Activated CD4-positive, alpha-beta T cell treated with anti-CD3 and anti-CD28 coated beads, Interleukin-2, amount 10 ng/mL, durations not matched to agents 24 days and 14 days (primary cell): ENCODE measurements around the gene SLC39A7. TPM values are rescaled to one million over a fixed set of nuclear protein-coding genes. Genes with fewer than 3 reads are reported as not detected.
"Not testable (repeated sequence)": the region's sequence is repeated elsewhere in the genome, so short reads cannot be mapped to it uniquely, and the experiment has no call there.

Experiments used
- DNase-seq: peaks from one replicate; pipeline ENCODE4 v3.0.0; 2022
- H3K27ac Mint-ChIP-seq: one replicate; pipeline ENCODE4 v1.8.0; 2022; ENCODE audit warnings: mild to moderate bottlenecking, mixed read lengths
- H3K27me3 Mint-ChIP-seq: one replicate; pipeline ENCODE4 v1.8.0; 2022; ENCODE audit warnings: mixed read lengths
- H3K36me3 Mint-ChIP-seq: one replicate; pipeline ENCODE4 v1.8.0; 2022; ENCODE audit warnings: low read depth, mild to moderate bottlenecking, mixed read lengths
- H3K4me1 Mint-ChIP-seq: one replicate; pipeline ENCODE4 v1.8.0; 2021; ENCODE audit warnings: mixed read lengths
- H3K4me3 Mint-ChIP-seq: one replicate; pipeline ENCODE4 v1.8.0; 2022; ENCODE audit warnings: mild to moderate bottlenecking, moderate library complexity, mixed read lengths
- H3K9me3 Mint-ChIP-seq: one replicate; pipeline ENCODE4 v1.8.0; 2021; ENCODE audit warnings: mixed read lengths
- intact Hi-C: fragments of 100-400 bp; cut with micrococcal nuclease; formaldehyde crosslinking; loops from one replicate; pipeline ENCODE4 v1.15.1; 2023
- total RNA-seq: library from RNA; stranded (reverse); gene quantifications from 2 replicates; pipeline ENCODE4 v1.2.3, GENCODE V29; 2022

Gene SLC39A7
- total RNA-seq, 1 donor from 2014 or later, result 61.7 TPM

DNA sequence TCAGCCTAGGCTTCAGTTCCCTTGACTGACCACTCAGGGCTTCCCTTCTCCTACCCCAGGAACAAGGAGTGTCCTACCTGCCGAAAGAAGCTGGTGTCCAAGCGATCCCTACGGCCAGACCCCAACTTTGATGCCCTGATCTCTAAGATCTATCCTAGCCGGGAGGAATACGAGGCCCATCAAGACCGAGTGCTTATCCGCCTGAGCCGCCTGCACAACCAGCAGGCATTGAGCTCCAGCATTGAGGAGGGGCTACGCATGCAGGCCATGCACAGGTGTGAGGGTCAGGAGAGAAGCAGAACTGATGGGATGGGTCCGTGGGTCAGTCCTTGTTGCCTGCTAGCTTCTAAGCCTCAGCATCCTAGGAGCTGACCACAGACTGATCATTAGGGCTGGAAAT is 9.2 kb downstream of the SLC39A7 start:
- Mint-ChIP-seq H3K27ac (no peak overlapping the region), H3K4me1 (peaks cover 45% of the 10 kb centered on the region), H3K27me3 (peaks cover 26% of the 10 kb centered on the region), H3K9me3 (no peaks in the 10 kb centered on the region), H3K4me3 (peak overlapping the region; percentile 89), H3K36me3 (peaks cover 31% of the 10 kb centered on the region)
- no peak for DNase-seq
- intact Hi-C loops, result loop anchor here (10.0 kb wide), 2 partner anchors 1035 to 1475 kb away; partner anchors contain the start of genes AGPAT1, CLIC1 and RNF5

DNA sequence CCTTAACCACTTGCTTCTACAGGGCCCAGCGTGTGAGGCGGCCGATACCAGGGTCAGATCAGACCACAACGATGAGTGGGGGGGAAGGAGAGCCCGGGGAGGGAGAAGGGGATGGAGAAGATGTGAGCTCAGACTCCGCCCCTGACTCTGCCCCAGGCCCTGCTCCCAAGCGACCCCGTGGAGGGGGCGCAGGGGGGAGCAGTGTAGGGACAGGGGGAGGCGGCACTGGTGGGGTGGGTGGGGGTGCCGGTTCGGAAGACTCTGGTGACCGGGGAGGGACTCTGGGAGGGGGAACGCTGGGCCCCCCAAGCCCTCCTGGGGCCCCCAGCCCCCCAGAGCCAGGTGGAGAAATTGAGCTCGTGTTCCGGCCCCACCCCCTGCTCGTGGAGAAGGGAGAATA is 10.5 kb downstream of the SLC39A7 start:
- intact Hi-C loops, result no loop called here
- Mint-ChIP-seq H3K9me3 (no peaks in the 10 kb centered on the region), H3K27ac (no peak overlapping the region), H3K27me3 (peaks cover 35% of the 10 kb centered on the region), H3K36me3 (peaks cover 30% of the 10 kb centered on the region), H3K4me3 (no peak overlapping the region), H3K4me1 (peaks cover 35% of the 10 kb centered on the region)
- DNase-seq, result no peak

DNA sequence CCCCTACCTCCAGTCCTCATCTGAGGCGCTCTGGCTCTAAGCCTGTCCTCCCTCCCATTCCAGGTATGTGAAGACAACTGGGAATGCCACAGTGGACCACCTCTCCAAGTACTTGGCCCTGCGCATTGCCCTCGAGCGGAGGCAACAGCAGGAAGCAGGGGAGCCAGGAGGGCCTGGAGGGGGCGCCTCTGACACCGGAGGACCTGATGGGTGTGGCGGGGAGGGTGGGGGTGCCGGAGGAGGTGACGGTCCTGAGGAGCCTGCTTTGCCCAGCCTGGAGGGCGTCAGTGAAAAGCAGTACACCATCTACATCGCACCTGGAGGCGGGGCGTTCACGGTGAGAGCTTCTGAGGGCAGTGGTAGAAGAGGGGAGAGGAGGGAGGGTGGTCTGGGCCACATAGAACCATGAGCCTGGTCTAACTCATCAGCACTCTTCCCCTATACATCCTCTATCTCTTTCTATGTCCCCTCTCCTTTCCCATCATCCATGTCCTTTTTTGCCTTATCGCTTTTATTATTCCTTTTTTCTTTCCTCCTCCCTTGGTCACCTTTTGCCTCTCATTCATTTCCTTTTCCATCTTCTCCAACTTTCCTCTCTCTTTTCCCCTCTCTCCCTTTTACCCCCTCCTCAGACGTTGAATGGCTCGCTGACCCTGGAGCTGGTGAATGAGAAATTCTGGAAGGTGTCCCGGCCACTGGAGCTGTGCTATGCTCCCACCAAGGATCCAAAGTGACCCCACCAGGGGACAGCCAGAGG is 11.2 kb downstream of the SLC39A7 start:
- no peak for DNase-seq

DNA sequence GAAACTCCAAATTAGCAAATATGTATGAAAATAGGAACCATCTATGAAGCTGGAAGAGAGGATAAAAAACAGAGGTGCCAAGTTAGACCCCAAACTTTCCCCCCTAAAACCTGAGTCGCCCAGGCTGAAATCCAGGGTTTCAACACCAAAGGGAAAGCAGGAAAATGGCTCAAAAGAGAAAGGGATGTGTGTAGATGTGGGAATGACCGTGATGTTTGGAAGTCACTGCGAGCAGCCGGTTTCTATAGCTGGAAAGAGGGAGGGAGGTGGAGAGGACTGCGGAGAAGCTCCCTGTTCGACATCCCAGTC is 12.1 kb downstream of the SLC39A7 start:
- H3K27ac Mint-ChIP-seq, result no peak overlapping the region
- H3K27me3 Mint-ChIP-seq, result peaks cover 35% of the 10 kb centered on the region
- H3K36me3 Mint-ChIP-seq, result peaks cover 28% of the 10 kb centered on the region
- intact Hi-C loops, result no loop called here
- H3K4me3 Mint-ChIP-seq, result peak overlapping the region; percentile 59
- no peak for DNase-seq
- peaks cover 32% of the 10 kb centered on the region for H3K4me1 Mint-ChIP-seq
- H3K9me3 Mint-ChIP-seq, result no peaks in the 10 kb centered on the region

More for the DNA sequence above, 11.2 kb downstream of the SLC39A7 start:
- Mint-ChIP-seq H3K4me3 (no peak overlapping the region), H3K27ac (no peak overlapping the region), H3K9me3 (no peaks in the 10 kb centered on the region), H3K36me3 (peaks cover 28% of the 10 kb centered on the region), H3K27me3 (peaks cover 35% of the 10 kb centered on the region), H3K4me1 (peaks cover 32% of the 10 kb centered on the region)
- intact Hi-C loops, result no loop called here

DNA sequence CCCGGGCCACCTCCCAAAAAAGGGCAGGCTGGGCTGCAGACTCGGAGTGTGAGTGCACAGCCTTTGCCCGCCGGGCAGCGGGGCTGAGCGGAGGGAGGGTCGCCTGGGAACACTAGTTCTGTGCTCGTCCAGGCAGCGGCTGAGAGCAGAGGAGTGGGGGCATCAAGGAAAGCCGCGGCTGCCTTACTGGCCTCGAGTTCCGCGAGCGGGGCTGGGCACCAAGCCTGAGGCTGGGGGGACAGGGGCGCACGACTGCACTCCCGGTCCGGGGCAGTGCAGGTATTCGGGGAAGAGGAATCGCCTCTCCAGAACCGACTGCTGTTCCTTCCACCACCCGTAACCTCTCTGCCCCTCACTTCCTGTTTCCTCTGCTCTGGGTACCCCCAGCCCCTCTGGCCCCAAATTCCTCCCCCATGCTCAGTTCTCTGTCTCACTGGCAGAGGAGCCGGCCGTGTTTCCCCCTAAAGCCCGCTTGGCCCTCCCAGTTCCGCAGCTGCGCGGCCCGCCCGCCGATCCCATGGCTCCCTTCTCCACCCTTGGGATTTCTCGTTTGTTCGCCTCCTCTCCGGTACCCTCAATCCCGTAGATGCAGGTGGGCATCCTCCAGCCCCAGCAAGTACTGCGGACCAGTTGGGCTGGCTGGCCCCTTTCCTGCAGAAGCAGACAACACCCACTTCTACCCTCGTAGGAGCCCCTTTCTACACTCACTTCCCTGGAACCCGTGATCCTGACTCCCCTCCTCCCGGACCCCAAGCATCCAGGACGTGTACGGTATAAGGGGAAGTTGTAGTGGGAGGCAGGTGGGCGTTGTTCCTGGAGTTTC is 12.7 kb downstream of the SLC39A7 start:
- no peak overlapping the region for H3K27ac Mint-ChIP-seq
- peaks cover 28% of the 10 kb centered on the region for H3K36me3 Mint-ChIP-seq
- peaks cover 40% of the 10 kb centered on the region for H3K27me3 Mint-ChIP-seq
- intact Hi-C loops, result no loop called here
- H3K4me3 Mint-ChIP-seq, result peak overlapping the region; percentile 59
- H3K4me1 Mint-ChIP-seq, result peaks cover 31% of the 10 kb centered on the region
- H3K9me3 Mint-ChIP-seq, result no peaks in the 10 kb centered on the region
- DNase-seq, result no peak

DNA sequence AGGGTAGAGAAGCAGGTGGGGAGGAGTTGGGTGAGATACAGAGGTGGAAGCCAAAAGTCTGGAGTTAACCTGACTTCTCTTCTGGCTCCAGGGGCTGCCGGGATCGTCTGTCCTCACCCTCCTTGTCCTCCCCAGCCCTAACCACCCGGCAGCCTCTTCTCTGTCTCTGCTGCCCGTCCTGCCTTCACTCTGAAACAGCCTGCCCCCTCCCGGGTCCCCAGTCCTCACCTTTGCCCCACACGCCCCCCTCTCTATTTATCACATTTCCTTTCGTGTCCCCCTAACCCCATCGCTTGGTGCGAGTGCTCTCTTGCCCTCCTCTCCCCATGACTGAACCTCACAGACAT is 13.3 kb downstream of the SLC39A7 start:
- Mint-ChIP-seq H3K4me3 (peak overlapping the region; percentile 42), H3K36me3 (peaks cover 25% of the 10 kb centered on the region), H3K27me3 (peaks cover 45% of the 10 kb centered on the region), H3K4me1 (peaks cover 27% of the 10 kb centered on the region), H3K27ac (no peak overlapping the region), H3K9me3 (no peaks in the 10 kb centered on the region)
- no peak for DNase-seq
- intact Hi-C loops, result no loop called here

DNA sequence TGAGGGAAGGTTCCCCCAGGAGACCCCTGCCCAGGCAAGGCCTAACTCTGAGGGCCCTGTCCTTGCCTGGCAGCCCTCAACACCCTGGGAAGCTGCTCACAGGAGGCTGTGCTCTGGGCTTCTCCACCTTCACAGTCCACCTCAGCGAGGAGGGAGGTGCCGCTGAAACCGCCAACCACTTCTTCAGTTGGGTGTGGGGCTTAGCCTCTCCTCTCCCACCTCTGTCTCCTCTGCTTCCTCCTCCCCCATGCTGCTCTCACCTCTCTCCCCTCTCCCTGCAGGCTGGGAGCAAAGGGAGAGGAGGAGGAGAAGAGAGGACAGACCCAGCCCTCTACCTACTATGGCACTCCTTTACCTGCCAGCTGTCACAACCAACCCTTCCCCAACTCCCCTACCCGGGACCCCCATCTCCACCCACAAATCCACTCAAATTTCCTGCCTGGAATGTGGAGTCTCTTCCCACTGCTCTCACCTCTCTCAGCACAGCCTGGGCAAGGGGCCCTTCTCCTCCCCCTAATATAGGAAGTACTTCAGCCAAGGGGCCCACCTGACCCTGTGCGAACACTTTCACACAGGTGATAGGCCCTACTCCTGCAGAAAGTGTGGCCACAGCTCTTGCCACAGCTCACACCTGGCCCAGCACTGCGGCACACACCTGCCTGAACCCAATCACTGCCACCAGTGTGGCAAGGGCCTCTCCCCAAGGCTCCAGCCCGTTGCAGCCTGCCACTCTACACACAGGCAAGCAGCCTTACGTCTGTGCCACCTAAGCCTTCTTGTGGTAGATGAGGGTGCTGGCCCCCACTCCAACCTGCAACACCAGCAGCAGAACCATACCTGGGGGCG is 14.8 kb downstream of the SLC39A7 start:
- H3K4me1 Mint-ChIP-seq, result peaks cover 19% of the 10 kb centered on the region

DNA sequence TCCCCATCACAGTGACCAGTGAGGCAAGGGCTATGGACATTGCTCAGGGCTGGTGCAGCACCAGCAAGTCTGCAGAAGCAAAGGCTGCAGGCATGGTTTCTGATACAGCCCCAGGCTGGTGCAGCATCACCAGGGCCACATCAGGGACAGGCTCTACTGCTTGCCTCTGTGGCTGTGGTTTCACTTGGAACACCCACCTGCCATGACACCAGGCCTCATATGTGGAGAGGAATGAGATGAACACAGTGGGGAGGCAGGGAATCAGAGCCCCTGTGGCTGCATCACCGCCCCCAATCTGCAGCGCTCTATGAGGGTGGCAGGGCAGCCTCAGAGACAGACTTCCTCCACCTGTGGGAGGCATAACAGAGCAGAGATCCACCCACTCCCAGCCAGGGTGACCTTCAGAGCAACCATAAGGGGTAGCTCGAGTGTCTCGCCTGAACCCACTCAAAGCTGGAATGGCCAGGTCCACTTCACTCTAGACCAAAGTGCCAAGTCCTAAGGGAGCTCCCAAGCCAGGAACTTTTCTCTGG is 15.5 kb downstream of the SLC39A7 start:
- Mint-ChIP-seq H3K4me1 (peaks cover 19% of the 10 kb centered on the region), H3K4me3 (no peak overlapping the region), H3K27ac (no peak overlapping the region), H3K9me3 (no peaks in the 10 kb centered on the region), H3K36me3 (peaks cover 11% of the 10 kb centered on the region), H3K27me3 (peaks cover 50% of the 10 kb centered on the region)
- intact Hi-C loops, result no loop called here
- DNase-seq, result no peak

More for the DNA sequence above, 14.8 kb downstream of the SLC39A7 start:
- Mint-ChIP-seq H3K27ac (peak overlapping the region; percentile 7), H3K36me3 (peaks cover 15% of the 10 kb centered on the region), H3K4me3 (no peak overlapping the region), H3K9me3 (no peaks in the 10 kb centered on the region), H3K27me3 (peaks cover 49% of the 10 kb centered on the region)
- intact Hi-C loops, result no loop called here
- DNase-seq, result no peak

DNA sequence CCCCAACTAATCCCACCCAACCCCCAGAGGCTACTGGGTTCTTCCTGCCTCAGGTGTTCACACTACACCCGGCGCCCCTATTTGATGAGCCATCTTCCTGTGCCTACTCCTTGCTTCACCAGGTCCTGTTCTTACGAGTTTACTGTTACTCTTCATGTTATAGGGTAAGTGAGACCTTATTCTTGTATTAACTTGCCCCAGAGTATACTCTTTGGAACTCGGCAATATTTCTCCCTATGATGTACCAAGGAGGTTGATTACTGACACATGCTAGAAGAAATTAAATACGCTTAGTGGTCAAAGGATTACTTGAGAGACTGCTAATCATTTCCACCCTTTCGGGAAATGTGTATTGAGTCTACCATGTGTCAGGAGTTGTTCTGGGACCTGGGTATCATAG is 16.6 kb downstream of the SLC39A7 start:
- Mint-ChIP-seq H3K27me3 (peaks cover 55% of the 10 kb centered on the region), H3K4me1 (peaks cover 19% of the 10 kb centered on the region), H3K4me3 (no peak overlapping the region), H3K36me3 (peaks cover 5% of the 10 kb centered on the region), H3K9me3 (no peaks in the 10 kb centered on the region), H3K27ac (no peak overlapping the region)
- no peak for DNase-seq
- intact Hi-C loops, result no loop called here

DNA sequence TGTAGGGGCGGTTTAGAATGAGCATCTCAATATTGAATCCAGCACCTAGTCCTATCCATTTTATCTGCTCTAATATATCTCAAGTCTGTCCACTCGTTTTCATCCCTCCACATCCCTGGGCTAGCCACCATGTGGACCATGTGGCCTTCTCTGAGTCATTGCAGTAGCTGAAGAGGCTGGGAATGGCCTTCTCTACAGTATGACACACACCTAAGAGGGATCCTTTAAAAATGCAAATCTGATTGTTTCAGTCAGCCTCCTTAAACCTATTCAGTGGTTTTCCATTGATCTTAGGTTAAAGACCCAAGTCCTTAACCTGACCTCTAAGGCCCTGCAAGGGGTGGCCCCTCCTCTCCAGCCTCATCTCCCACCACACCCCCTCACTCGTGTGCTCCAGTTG is 17.0 kb downstream of the SLC39A7 start:
- Mint-ChIP-seq H3K36me3 (peaks cover under 1% of the 10 kb centered on the region), H3K4me3 (no peak overlapping the region), H3K9me3 (no peaks in the 10 kb centered on the region), H3K27me3 (peaks cover 55% of the 10 kb centered on the region), H3K4me1 (peaks cover 17% of the 10 kb centered on the region), H3K27ac (no peak overlapping the region)
- intact Hi-C loops, result no loop called here
- DNase-seq, result no peak

DNA sequence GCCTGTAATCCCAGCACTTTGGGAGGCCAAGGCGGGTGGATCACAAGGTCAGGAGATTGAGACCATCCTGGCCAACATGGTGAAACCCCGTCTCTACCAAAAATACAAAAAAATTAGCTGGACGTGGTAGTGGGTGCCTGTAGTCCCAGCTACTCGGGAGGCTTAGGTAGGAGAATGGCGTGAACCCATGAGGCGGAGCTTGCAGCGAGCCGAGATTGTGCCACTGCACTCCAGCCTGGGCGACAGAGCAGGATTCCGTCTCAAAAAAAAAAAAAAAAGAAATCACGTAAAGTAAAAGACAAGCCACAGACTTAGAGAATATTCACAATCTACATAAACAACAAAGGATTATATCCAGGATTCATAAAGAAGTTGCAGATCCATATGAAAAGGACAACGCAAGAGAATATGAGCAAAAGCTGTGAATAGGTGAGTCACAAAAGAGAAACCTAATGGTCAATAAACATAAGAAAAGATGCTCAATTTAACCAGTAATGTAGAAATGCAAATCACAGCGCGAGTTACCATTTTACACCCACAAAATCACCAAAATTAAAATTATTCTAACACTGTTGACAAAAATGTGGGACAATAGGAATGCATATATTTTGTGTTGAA is 25.9 kb downstream of the SLC39A7 start:
- H3K36me3 Mint-ChIP-seq, H3K4me1 Mint-ChIP-seq: not testable (repeated sequence)
- H3K27me3 Mint-ChIP-seq, result peaks cover 56% of the 10 kb centered on the region

DNA sequence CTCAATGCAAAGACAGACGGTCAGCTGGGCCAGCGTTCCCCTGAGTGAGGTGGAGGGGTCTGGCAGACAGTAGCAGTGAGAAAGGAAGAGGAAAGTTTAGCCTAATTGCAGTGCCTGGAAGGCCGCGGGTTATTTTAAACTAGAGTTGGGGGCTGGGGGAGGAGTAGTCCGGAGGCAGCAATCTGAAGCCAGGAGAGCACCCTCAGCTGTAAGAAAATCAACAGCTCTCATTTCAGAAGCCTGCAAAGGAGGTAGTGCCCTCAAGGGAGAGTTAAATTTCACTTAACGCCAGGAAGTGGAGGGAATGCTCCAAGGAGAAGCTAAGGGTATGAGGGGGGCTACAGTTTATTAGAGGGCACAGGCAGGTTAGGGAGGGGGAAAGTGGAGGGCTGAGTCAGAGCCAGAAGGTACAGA is 34.6 kb downstream of the SLC39A7 start:
- no peak for DNase-seq
- H3K4me3 Mint-ChIP-seq, result no peak overlapping the region
- intact Hi-C loops, result no loop called here
- peaks cover 36% of the 10 kb centered on the region for H3K27me3 Mint-ChIP-seq
- H3K9me3 Mint-ChIP-seq, result no peaks in the 10 kb centered on the region
- no peak overlapping the region for H3K27ac Mint-ChIP-seq
- H3K36me3 Mint-ChIP-seq, result no peaks in the 10 kb centered on the region
- H3K4me1 Mint-ChIP-seq, result no peaks in the 10 kb centered on the region

More for the DNA sequence above, 25.9 kb downstream of the SLC39A7 start:
- DNase-seq, intact Hi-C loops, H3K27ac Mint-ChIP-seq, H3K4me3 Mint-ChIP-seq, H3K9me3 Mint-ChIP-seq: not testable (repeated sequence)

DNA sequence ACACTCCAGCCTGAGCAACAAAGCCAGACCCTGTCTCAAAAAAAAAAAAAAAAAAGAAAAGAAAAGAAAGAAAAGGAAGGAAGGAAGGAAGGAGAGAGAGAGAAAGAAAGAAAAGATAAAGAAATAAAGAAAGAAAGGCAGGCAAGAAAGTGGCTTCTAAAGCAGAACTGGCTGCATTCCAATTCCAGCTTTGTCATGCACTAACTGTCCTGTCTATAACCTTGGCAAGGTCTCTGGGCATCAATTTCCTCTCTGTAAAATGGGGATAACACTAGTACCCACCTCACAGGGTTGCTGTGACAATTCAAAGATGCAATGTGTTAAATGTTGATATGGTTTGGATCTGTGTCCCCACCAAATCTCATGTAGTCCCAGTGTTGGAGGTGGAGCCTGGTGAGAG is 35.7 kb downstream of the SLC39A7 start:
- peaks cover 33% of the 10 kb centered on the region for H3K27me3 Mint-ChIP-seq
- H3K9me3 Mint-ChIP-seq, result no peaks in the 10 kb centered on the region
- no peak overlapping the region for H3K4me3 Mint-ChIP-seq
- intact Hi-C loops, result no loop called here
- no peaks in the 10 kb centered on the region for H3K4me1 Mint-ChIP-seq
- no peaks in the 10 kb centered on the region for H3K36me3 Mint-ChIP-seq
- no peak overlapping the region for H3K27ac Mint-ChIP-seq
- DNase-seq, result no peak
